Activated CD8-positive, alpha-beta memory T cell treated with anti-CD3 and anti-CD28 coated beads for 4 hours (primary cell): ENCODE measurements around the gene PDAP1.
A peak's percentile ranks its signal among the peaks of the same experiment; 100 is the strongest.
"Not testable (repeated sequence)": the region's sequence is repeated elsewhere in the genome, so short reads cannot be mapped to it uniquely, and the experiment has no call there.

ENCODE experiments used
- DNase-seq, 2 donors: peaks; one replicate each; pipeline ENCODE4 v3.0.0-alpha.2; 2020; ENCODE audit warnings: low read depth in 2 of 2

PDAP1 gene

GRCh38 chr7:99408379-99409191 lies at the start of gene PDAP1, which contains the start of gene BUD31:
TSS of gene PDAP1 (minus strand) at chr7:99408597. CDS start at chr7:99408548, 49 bp downstream.
TSS of gene BUD31 (plus strand) at chr7:99408969. CDS start at chr7:99411093, 2,124 bp downstream.
- DNase-seq, result peak; percentile 87 to 91

GRCh38 chr7:99457650-99458493 lies 49.5 kb upstream of the PDAP1 start:
- no peak for DNase-seq

GRCh38 chr7:99457050-99457649 lies 48.8 kb upstream of the PDAP1 start:
- DNase-seq, result no peak

GRCh38 chr7:99456288-99456687 lies 47.9 kb upstream of the PDAP1 start:
- DNase-seq, result no peak

- no peak for DNase-seq
Measured at GRCh38 chr7:99455874-99456273, 47.5 kb upstream of the PDAP1 start.

GRCh38 chr7:99453105-99453504 lies 44.7 kb upstream of the PDAP1 start:
- DNase-seq, result no peak

- no peak for DNase-seq
Measured at GRCh38 chr7:99452541-99452940, 44.1 kb upstream of the PDAP1 start.

- no peak for DNase-seq
Measured at GRCh38 chr7:99451936-99452335, 43.5 kb upstream of the PDAP1 start.

- DNase-seq, result no peak
Measured at GRCh38 chr7:99449326-99449725, 40.9 kb upstream of the PDAP1 start.

- no peak for DNase-seq
Measured at GRCh38 chr7:99448855-99449254, 40.5 kb upstream of the PDAP1 start.

GRCh38 chr7:99447943-99448342 lies 39.5 kb upstream of the PDAP1 start:
- no peak for DNase-seq

GRCh38 chr7:99446096-99446495 lies 37.7 kb upstream of the PDAP1 start:
- no peak for DNase-seq

GRCh38 chr7:99440195-99440594 lies 31.8 kb upstream of the PDAP1 start:
- DNase-seq, result no peak

- DNase-seq, result peak; percentile 80 to 85
Measured at GRCh38 chr7:99438573-99439480, 30.4 kb upstream of the PDAP1 start, which contains the start of the genes CPSF4 and PTCD1. TSS of gene CPSF4 (plus strand) at chr7:99438943. CDS start at chr7:99439083, 140 bp downstream. TSS of gene PTCD1 (minus strand) at chr7:99438798. CDS start at chr7:99435242, 3,556 bp downstream.

GRCh38 chr7:99437946-99438572 lies 29.7 kb upstream of the PDAP1 start:
- DNase-seq, result no peak

- DNase-seq, result no peak
Measured at GRCh38 chr7:99433158-99433557, 24.8 kb upstream of the PDAP1 start.

GRCh38 chr7:99431756-99432540 lies 23.6 kb upstream of the PDAP1 start:
- DNase-seq, result not testable (repeated sequence)

- no peak for DNase-seq
Measured at GRCh38 chr7:99429756-99430155, 21.4 kb upstream of the PDAP1 start.

GRCh38 chr7:99428972-99429566 lies 20.7 kb upstream of the PDAP1 start:
- no peak for DNase-seq
